H1 (cell line): ENCODE data around the gene ANKLE1. TPM values are rescaled to one million over a fixed set of nuclear protein-coding genes. Genes with fewer than 3 reads are reported as not detected.

ENCODE experiments used
- CTCF ChIA-PET: fragments of 300-600 bp; sonication (Branson Sonifier 250); formaldehyde crosslinking; loops from one replicate; lab custom pipeline; 2021; ENCODE audit not compliant: partially characterized antibody; lab: Charles Lee
- POLR2A ChIA-PET: fragments of 300-600 bp; sonication (Branson Sonifier 250); formaldehyde crosslinking; loops from one replicate; lab custom pipeline; 2021; ENCODE audit warnings: inconsistent platforms; ENCODE audit not compliant: partially characterized antibody; lab: Charles Lee
- DNase-seq, 2 experiments: peaks; one replicate each; pipeline versions ENCODE4 v3.0.0 to v3.0.0-alpha.2; 2010 to 2022; ENCODE audit warnings: low spot score in 2 of 2, low read depth in 1 of 2, mixed read lengths in 1 of 2
- FAIRE-seq: peaks from 2 replicates; lab custom pipeline; 2011; peaks lifted over from hg19 to GRCh38; lab: Jason Lieb, UNC
- H2AFZ ChIP-seq: 2 replicates; pipeline ENCODE4 v1.8.1; 2012; ENCODE audit warnings: low read length, inconsistent platforms
- H2AK5ac ChIP-seq: 2 replicates; pipeline ENCODE4 v1.6.1; 2013; ENCODE audit warnings: low read depth, low read length
- H2BK120ac ChIP-seq: replicated peaks from 2 replicates; pipeline ENCODE3; 2013; ENCODE audit warnings: low read depth, low read length, inconsistent platforms
- H2BK12ac ChIP-seq: 2 replicates; pipeline ENCODE4 v1.6.1; 2013; ENCODE audit warnings: low read depth, low read length
- H2BK15ac ChIP-seq: 2 replicates; pipeline ENCODE4 v1.6.1; 2013; ENCODE audit warnings: low read length
- H2BK20ac ChIP-seq: 2 replicates; pipeline ENCODE4 v1.6.1; 2013; ENCODE audit warnings: low read length
- H2BK5ac ChIP-seq: 2 replicates; pipeline ENCODE4 v1.6.1; 2013; ENCODE audit warnings: low read depth, low read length
- H3K14ac ChIP-seq: 2 replicates; pipeline ENCODE4 v1.6.1; 2013; ENCODE audit warnings: inconsistent platforms; ENCODE audit not compliant: insufficient read length
- H3K18ac ChIP-seq: 2 replicates; pipeline ENCODE4 v1.6.1; 2013; ENCODE audit warnings: low read length; ENCODE audit errors: extremely low read depth
- H3K23ac ChIP-seq: 2 replicates; pipeline ENCODE4 v1.6.1; 2013; ENCODE audit warnings: inconsistent platforms; ENCODE audit not compliant: insufficient read length
- H3K23me2 ChIP-seq: 2 replicates; pipeline ENCODE4 v1.6.1; 2013; ENCODE audit warnings: low read depth, low read length
- H3K27ac ChIP-seq: 2 replicates; pipeline ENCODE4 v1.6.1; 2011; ENCODE audit warnings: low read depth, low read length, inconsistent platforms
- H3K27me3 ChIP-seq, 4 experiments: replicated peaks in 1 of 4; 1 replicate in 1 of 4; 2 replicates in 3 of 4; pipeline versions ENCODE4 v1.6.1 to v1.8.1; 2011 to 2013; ENCODE audit warnings: low read length in 3 of 4, mild to moderate bottlenecking in 3 of 4, inconsistent platforms in 2 of 4, mixed read lengths in 2 of 4, moderate library complexity in 1 of 4; ENCODE audit not compliant: control insufficient read depth in 3 of 4, insufficient read depth in 3 of 4; ENCODE audit errors: extremely low read depth in 1 of 4
- H3K36me3 ChIP-seq, 4 experiments: 2 replicates each; pipeline versions ENCODE4 v1.6.1 to v1.8.1; 2011 to 2013; ENCODE audit warnings: mild to moderate bottlenecking in 4 of 4, low read length in 3 of 4, moderate library complexity in 2 of 4, control low read depth in 1 of 4, inconsistent platforms in 1 of 4; ENCODE audit not compliant: insufficient read depth in 4 of 4, control insufficient read depth in 2 of 4
- H3K4ac ChIP-seq: replicated peaks from 2 replicates; pipeline ENCODE3; 2013; ENCODE audit warnings: low read length, low read depth, mixed read lengths, inconsistent platforms; ENCODE audit not compliant: insufficient read length
- H3K4me1 ChIP-seq, 4 experiments: replicated peaks in 1 of 4; 1 replicate in 1 of 4; 2 replicates in 3 of 4; pipeline versions ENCODE4 v1.6.1 to v1.8.1; 2011 to 2013; ENCODE audit warnings: low read length in 3 of 4, inconsistent platforms in 2 of 4, mixed read lengths in 1 of 4; ENCODE audit not compliant: insufficient read depth in 4 of 4, control insufficient read depth in 3 of 4
- H3K4me2 ChIP-seq, 2 experiments: 2 replicates each; pipeline versions ENCODE4 v1.6.1 to v1.8.1; 2011 to 2013; ENCODE audit warnings: low read depth in 2 of 2, low read length in 2 of 2, control low read depth in 1 of 2, inconsistent platforms in 1 of 2, mild to moderate bottlenecking in 1 of 2; ENCODE audit not compliant: insufficient read depth in 1 of 2
- H3K4me3 ChIP-seq, 4 experiments: fragments of 200-600, 300-600 bp in 1 of 4; sonication (generic), shearing (Covaris generic), sonication (Bioruptor Twin) in 1 of 4; 2 replicates each; pipeline versions ENCODE4 v1.5.1 to v1.8.1; 2011 to 2016; ENCODE audit warnings: low read length in 4 of 4, low read depth in 3 of 4, control low read depth in 2 of 4, inconsistent platforms in 2 of 4, mild to moderate bottlenecking in 2 of 4, mixed read lengths in 1 of 4, moderate library complexity in 1 of 4; ENCODE audit not compliant: insufficient read depth in 2 of 4; ENCODE audit errors: extremely low read depth in 1 of 4
- H3K56ac ChIP-seq: replicated peaks from 2 replicates; pipeline ENCODE3; 2013; ENCODE audit warnings: low read depth, mild to moderate bottlenecking, mixed read lengths, low read length, inconsistent platforms; ENCODE audit not compliant: insufficient read length
- H3K79me1 ChIP-seq: 2 replicates; pipeline ENCODE4 v1.6.1; 2013; ENCODE audit warnings: low read depth, low read length, control low read depth
- H3K79me2 ChIP-seq, 2 experiments: 2 replicates each; pipeline versions ENCODE4 v1.6.1 to v1.8.1; 2012 to 2013; ENCODE audit warnings: low read length in 2 of 2, mild to moderate bottlenecking in 2 of 2, inconsistent platforms in 1 of 2; ENCODE audit not compliant: insufficient read depth in 2 of 2, control insufficient read depth in 1 of 2
- H3K9ac ChIP-seq, 4 experiments: replicated peaks in 1 of 4; 1 replicate in 1 of 4; 2 replicates in 3 of 4; pipeline versions ENCODE4 v1.6.1 to v1.8.1; 2011 to 2013; ENCODE audit warnings: low read depth in 3 of 4, low read length in 3 of 4, control low read depth in 2 of 4, mild to moderate bottlenecking in 2 of 4, moderate library complexity in 2 of 4, inconsistent platforms in 1 of 4; ENCODE audit errors: extremely low read depth in 1 of 4
- H3K9me3 ChIP-seq, 2 experiments: 2 replicates each; pipeline versions ENCODE4 v1.6.1 to v1.8.1; 2012 to 2013; ENCODE audit warnings: mild to moderate bottlenecking in 2 of 2, moderate library complexity in 2 of 2, control low read depth in 1 of 2, inconsistent platforms in 1 of 2, low read depth in 1 of 2, low read length in 1 of 2, mixed read lengths in 1 of 2; ENCODE audit not compliant: insufficient read depth in 2 of 2
- H4K20me1 ChIP-seq, 2 experiments: replicated peaks in 1 of 2; 2 replicates each; pipeline versions ENCODE3 to v1.8.1; 2011 to 2013; ENCODE audit warnings: inconsistent platforms in 2 of 2, low read length in 2 of 2, mild to moderate bottlenecking in 1 of 2; ENCODE audit not compliant: insufficient read depth in 2 of 2, control insufficient read depth in 1 of 2
- H4K5ac ChIP-seq: 2 replicates; pipeline ENCODE4 v1.6.1; 2013; ENCODE audit warnings: low read length, low read depth, mixed read lengths, inconsistent platforms; ENCODE audit not compliant: insufficient read length
- H4K8ac ChIP-seq: 2 replicates; pipeline ENCODE4 v1.8.0; 2013; ENCODE audit warnings: mild to moderate bottlenecking, moderate library complexity, low read length, inconsistent platforms; ENCODE audit not compliant: insufficient read depth; ENCODE audit errors: extremely low read depth
- H4K91ac ChIP-seq: replicated peaks from 2 replicates; pipeline ENCODE3; 2013; ENCODE audit warnings: low read length, mixed read lengths, inconsistent platforms; ENCODE audit not compliant: insufficient read length
- GTF2F1 ChIP-seq: IDR thresholded peaks from 2 replicates; pipeline ENCODE4 v1.6.1; 2012; ENCODE audit warnings: low read depth, low read length, improper control_type of control experiment, borderline replicate concordance
- WGBS, 2 experiments: shearing (Covaris generic) in 1 of 2; methylation state at CpG; one replicate each; pipeline versions ENCODE4 v1.1.6 to v1.1.7; 2013 to 2015; ENCODE audit warnings: low lambda C conversion rate in 2 of 2, mixed read lengths in 2 of 2, inconsistent platforms in 1 of 2, low coverage in 1 of 2, missing lambda C conversion rate in 1 of 2; ENCODE audit not compliant: insufficient replicate concordance in 2 of 2, insufficient coverage in 1 of 2, insufficient read length in 1 of 2; ENCODE audit errors: extremely low coverage in 1 of 2, missing lambda C conversion rate in 1 of 2; 5-methylcytosine and 5-hydroxymethylcytosine counted together
- polyA plus RNA-seq, 7 experiments: library from polyadenylated mRNA; depleted of rRNA in 3 of 7; stranded (reverse) in 5 of 7; unstranded in 2 of 7; fragments of >200 nt in 5 of 7; fragments of 200-250 nt in 2 of 7; gene quantifications; 1 replicate in 5 of 7; 2 replicates in 1 of 7; 4 replicates in 1 of 7; pipeline versions ENCODE4 v1.2.1 to v1.2.3, GENCODE V29; 2011 to 2013; ENCODE audit warnings: missing spikeins in 2 of 7, mixed read lengths in 2 of 7
- total RNA-seq: library from RNA; stranded (reverse); fragmentation: NEBNext Ultra II Directional; extraction: Animal tissue kit (Norgen Biotek cat#: 25700); gene quantifications from 2 replicates; pipeline ENCODE4 v1.2.1, GENCODE V29; 2021

ANKLE1 gene
- total and polyA plus RNA-seq, 2 of the 8 experiments (the other 6 are each of a cell fraction or from before 2014, with no cell fraction given): 6.1 to 9.6 TPM

DNA sequence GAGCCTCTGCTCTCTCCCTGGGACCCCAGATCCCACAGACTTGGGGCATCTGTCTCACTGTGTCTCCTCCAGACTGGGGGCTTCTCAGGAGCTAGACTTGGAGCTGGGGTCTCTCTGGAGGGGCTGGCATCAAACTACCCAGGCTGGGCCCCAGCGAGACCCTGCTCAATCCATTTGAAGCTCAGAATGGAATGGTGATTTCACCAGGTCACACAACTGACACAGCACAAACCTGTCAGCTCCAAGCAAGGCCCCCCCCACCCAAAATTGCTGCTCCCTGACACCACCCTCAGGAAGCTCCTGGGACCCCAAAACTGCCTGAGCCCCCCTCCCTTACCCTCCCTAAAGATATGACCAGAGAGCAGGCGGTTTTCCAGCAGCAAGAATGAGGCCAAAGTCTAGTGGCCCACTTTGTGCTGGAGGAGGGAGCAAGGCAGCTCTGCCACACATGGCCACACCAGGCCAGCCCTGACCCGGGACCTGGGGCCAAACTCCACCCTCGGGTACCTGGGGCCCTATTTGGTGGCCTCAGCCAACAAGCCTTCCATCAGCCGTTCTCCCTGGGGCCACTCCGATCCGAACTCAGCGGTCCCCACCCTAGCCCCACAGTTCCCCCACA is 38.4 kb upstream of the ANKLE1 start:
- Histone ChIP-seq H2BK15ac (0 out of 2 replicates have a peak overlapping the region, but pooled peaks have one; percentile 18), H3K79me2 (peaks cover 26 to 52% of the 10 kb centered on the region in 2 experiments; a peak in 3 of 4 replicates), H4K20me1 (peaks cover 13 to 15% of the 10 kb centered on the region in 2 experiments), H3K4me3 (peak overlapping the region; percentile 68 to 83 (median 78)), H3K23ac (no peak overlapping the region), H3K79me1 (peaks cover 12% of the 10 kb centered on the region), H2AFZ (no peak overlapping the region), H2AK5ac (peak overlapping the region; percentile 24; the same call in 1 of the 2 replicates), H3K27ac (no peak overlapping the region), H3K4me1 (peaks cover 3 to 30% (median 21%) of the 10 kb centered on the region in 4 experiments), H3K4ac (peak overlapping the region; percentile 74), H2BK12ac (no peak overlapping the region), H4K8ac (peak overlapping the region; percentile 80), H3K4me2 (peak overlapping the region; percentile 74 to 83), H3K14ac (no peak overlapping the region), H3K36me3 (peaks cover 0 to 9% (median 2%) of the 10 kb centered on the region in 4 experiments; a peak in 4 of 8 replicates), H2BK120ac (no peak overlapping the region), H4K91ac (peak overlapping the region; percentile 44), H3K9ac (peak overlapping the region in 2 of 4 experiments; percentile 56 to 62; a peak in 2 of 7 replicates), H3K27me3 (no peaks in the 10 kb centered on the region), H2BK5ac (peak overlapping the region; percentile 87; the same call in 1 of the 2 replicates), H3K18ac (peak overlapping the region; percentile 89; the same call in 1 of the 2 replicates), H3K23me2 (peaks cover 2% of the 10 kb centered on the region; the same call in 1 of the 2 replicates), H3K56ac (no peak overlapping the region), H2BK20ac (no peak overlapping the region), H4K5ac (no peak overlapping the region), H3K9me3 (no peaks in the 10 kb centered on the region)
- ChIA-PET POLR2A (interaction anchor here (0.8 to 6.4 kb wide), 13 partner anchors 9 to 49 kb away, joined by 3 to 118 read pairs (median 5); partner anchors contain the start of genes ANKLE1, BABAM1, OCEL1 and USE1), CTCF (interaction anchor here (0.7 to 1.9 kb wide), 9 partner anchors 9 to 218 kb away, joined by 3 to 7 read pairs (median 3); partner anchors contain the start of genes ABHD8, BABAM1 and USE1)
- FAIRE-seq (no peak), DNase-seq (no peak)
- WGBS, 2 experiments: 53% methylated on average over 8 of the region's 8 CpGs; no CpG with 5 or more reads in 1 of the 2 experiments
- no peak for TF ChIP-seq GTF2F1
